ENCODE data around the gene FAM222A.

The FAM222A gene

GRCh38 chr12:109685574-109686447 is 27.8 kb upstream of the FAM222A start:
- Histone ChIP-seq H4K20me1 (ENCODE audit: insufficient read depth, low read length) (no peaks in the 10 kb centered on the region), H3K36me3 (replicated peaks; ENCODE audit: insufficient read depth, low read length) (no peaks in the 10 kb centered on the region), H3K9me3 (replicated peaks; ENCODE audit: insufficient read depth, low read length) (no peaks in the 10 kb centered on the region), H3K4me1 (ENCODE audit: low read length) (no peaks in the 10 kb centered on the region), H3K27ac (ENCODE audit: low read length) (no peak overlapping the region), H3K79me2 (ENCODE audit: low read length) (no peaks in the 10 kb centered on the region), H3K9me2 (replicated peaks; ENCODE audit: insufficient read depth, low read length) (no peaks in the 10 kb centered on the region), H2AFZ (ENCODE audit: low read length) (no peak overlapping the region), H3K9ac (ENCODE audit: low read length) (no peak overlapping the region), H3K27me3 (replicated peaks; ENCODE audit: insufficient read depth, low read length) (no peaks in the 10 kb centered on the region), H3K4me2 (ENCODE audit: low read depth, low read length) (no peak overlapping the region), H3K4me3 (ENCODE audit: low read length) (no peak overlapping the region), H3F3A (ENCODE audit: insufficient read depth, low read length) (no peaks in the 10 kb centered on the region)
- TF ChIP-seq CTCF (IDR thresholded peaks at IDR 0.05; ENCODE audit: low read length) (no peak), EZH2 (optimal IDR thresholded peaks at IDR 0.05; ENCODE audit: low read depth, low read length) (no peak), EZH2phosphoT487 (IDR thresholded peaks at IDR 0.05; ENCODE audit: low read length) (no peak)
- no peak for DNase-seq

GRCh38 chr12:109686523-109686922 is 27.1 kb upstream of the FAM222A start:
- Histone ChIP-seq H3K9me2 (replicated peaks; ENCODE audit: insufficient read depth, low read length) (no peaks in the 10 kb centered on the region), H2AFZ (ENCODE audit: low read length) (no peak overlapping the region), H3K9me3 (replicated peaks; ENCODE audit: insufficient read depth, low read length) (no peaks in the 10 kb centered on the region), H3K4me3 (ENCODE audit: low read length) (no peak overlapping the region), H3K4me2 (ENCODE audit: low read depth, low read length) (no peak overlapping the region), H3K36me3 (replicated peaks; ENCODE audit: insufficient read depth, low read length) (no peaks in the 10 kb centered on the region), H3F3A (ENCODE audit: insufficient read depth, low read length) (no peaks in the 10 kb centered on the region), H3K9ac (ENCODE audit: low read length) (no peak overlapping the region), H3K4me1 (ENCODE audit: low read length) (no peaks in the 10 kb centered on the region), H4K20me1 (ENCODE audit: insufficient read depth, low read length) (no peaks in the 10 kb centered on the region), H3K27ac (ENCODE audit: low read length) (no peak overlapping the region), H3K79me2 (ENCODE audit: low read length) (no peaks in the 10 kb centered on the region), H3K27me3 (replicated peaks; ENCODE audit: insufficient read depth, low read length) (no peaks in the 10 kb centered on the region)
- no peak for TF ChIP-seq EZH2phosphoT487 (IDR thresholded peaks at IDR 0.05; ENCODE audit: low read length)
- TF ChIP-seq EZH2 (optimal IDR thresholded peaks at IDR 0.05; ENCODE audit: low read depth, low read length) = no peak
- no peak for TF ChIP-seq CTCF (IDR thresholded peaks at IDR 0.05; ENCODE audit: low read length)
- DNase-seq = no peak

- no peak overlapping the region for H3K4me2 ChIP-seq (ENCODE audit: low read depth, low read length)
- no peaks in the 10 kb centered on the region for H4K20me1 ChIP-seq (ENCODE audit: insufficient read depth, low read length)
- H3K9me2 ChIP-seq (replicated peaks; ENCODE audit: insufficient read depth, low read length) = no peaks in the 10 kb centered on the region
- no peaks in the 10 kb centered on the region for H3F3A ChIP-seq (ENCODE audit: insufficient read depth, low read length)
- no peaks in the 10 kb centered on the region for H3K36me3 ChIP-seq (replicated peaks; ENCODE audit: insufficient read depth, low read length)
- no peak overlapping the region for H2AFZ ChIP-seq (ENCODE audit: low read length)
- TF ChIP-seq EZH2 (optimal IDR thresholded peaks at IDR 0.05; ENCODE audit: low read depth, low read length) (no peak), EZH2phosphoT487 (IDR thresholded peaks at IDR 0.05; ENCODE audit: low read length) (no peak), CTCF (IDR thresholded peaks at IDR 0.05; ENCODE audit: low read length) (no peak)
- no peak overlapping the region for H3K4me3 ChIP-seq (ENCODE audit: low read length)
- no peaks in the 10 kb centered on the region for H3K9me3 ChIP-seq (replicated peaks; ENCODE audit: insufficient read depth, low read length)
- H3K27ac ChIP-seq (ENCODE audit: low read length) = no peak overlapping the region
- DNase-seq = no peak
- no peaks in the 10 kb centered on the region for H3K27me3 ChIP-seq (replicated peaks; ENCODE audit: insufficient read depth, low read length)
- no peaks in the 10 kb centered on the region for H3K4me1 ChIP-seq (ENCODE audit: low read length)
- H3K9ac ChIP-seq (ENCODE audit: low read length) = no peak overlapping the region
- no peaks in the 10 kb centered on the region for H3K79me2 ChIP-seq (ENCODE audit: low read length)
Measured at GRCh38 chr12:109687250-109687649, 26.4 kb upstream of the FAM222A start.

Measured in MM.1S (cell line).